ENCODE measurements around the gene PFKFB1. TPM values are rescaled to one million over a fixed set of nuclear protein-coding genes. Genes with fewer than 3 reads are reported as not detected.

Gene PFKFB1
- 0.15 and 0.19 TPM in 2 replicates for total RNA-seq (2014; rRNA removed; shearing (Covaris generic))

DNA sequence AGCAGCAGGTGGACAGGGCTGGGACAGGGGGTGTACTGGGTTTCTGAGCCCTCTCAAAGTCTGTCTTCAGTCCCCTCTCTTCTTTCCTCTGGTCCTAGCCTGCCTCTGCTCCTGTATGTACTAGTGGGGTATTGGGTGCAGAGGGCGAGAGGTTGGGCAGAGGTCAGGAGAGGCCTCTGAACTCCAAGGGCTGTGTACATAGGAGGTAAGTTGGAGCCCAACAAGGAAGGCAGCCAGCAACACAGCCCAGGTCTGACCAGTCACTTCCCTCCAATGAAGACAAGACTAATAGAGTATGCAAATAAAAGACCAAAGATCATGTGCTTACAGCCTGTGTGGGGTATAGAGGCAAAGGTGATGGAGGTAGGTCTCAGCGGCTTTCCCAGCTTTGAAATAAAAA, at the start of gene PFKFB1:
Gene PFKFB1, minus strand, starts transcription at position 90 of the 400 bp plus-strand sequence. CDS start 181 bp downstream, outside the sequence.

DNA sequence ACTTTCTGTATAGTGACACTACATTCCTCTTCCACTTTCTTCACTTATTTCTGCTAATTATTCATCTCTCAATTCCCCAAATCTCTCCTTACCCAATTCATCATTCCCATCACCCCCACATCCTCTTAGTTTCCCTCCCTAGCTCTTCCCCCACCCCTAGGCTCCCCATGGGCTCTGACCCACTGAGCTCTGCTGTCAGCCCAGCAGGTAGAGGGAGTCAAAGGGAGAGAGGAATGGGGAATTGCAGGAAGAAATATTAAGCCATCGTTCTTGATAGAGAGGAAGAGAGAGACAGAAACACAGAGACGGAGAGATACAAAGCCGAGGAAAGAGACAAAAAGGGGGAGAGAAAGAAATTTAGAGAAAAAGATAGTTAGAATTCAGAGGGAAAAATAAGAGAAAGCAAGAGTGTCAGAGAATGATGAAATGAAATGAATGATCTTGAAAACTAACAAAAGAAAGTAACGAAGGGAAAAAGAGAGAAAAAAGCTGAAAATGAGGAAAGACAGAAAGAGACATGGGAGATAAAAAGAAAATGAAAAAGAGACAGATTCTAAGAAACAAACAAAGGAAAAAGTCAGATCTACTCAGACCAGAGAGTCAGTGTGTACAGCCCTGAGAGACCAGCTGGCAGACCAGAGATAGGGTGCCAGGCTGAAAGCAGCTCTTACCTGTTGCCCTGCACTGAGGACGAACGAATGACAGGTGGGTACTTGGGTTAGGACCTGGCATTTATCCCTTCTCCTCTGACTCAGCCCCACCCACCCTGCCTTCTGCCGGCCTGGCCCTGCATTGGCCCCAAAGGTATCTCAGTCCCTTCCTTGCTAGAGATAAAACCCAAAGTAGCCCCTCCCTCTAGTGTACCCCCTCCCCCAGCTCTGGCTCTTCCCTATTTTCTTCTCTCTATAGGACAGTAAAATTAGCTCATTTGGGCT, 36.5 kb upstream of the PFKFB1 start, which contains the start of gene ALAS2:
Gene ALAS2, minus strand, starts transcription at position 707 of the 935 bp plus-strand sequence. CDS start 4,977 bp downstream, outside the sequence.

DNA sequence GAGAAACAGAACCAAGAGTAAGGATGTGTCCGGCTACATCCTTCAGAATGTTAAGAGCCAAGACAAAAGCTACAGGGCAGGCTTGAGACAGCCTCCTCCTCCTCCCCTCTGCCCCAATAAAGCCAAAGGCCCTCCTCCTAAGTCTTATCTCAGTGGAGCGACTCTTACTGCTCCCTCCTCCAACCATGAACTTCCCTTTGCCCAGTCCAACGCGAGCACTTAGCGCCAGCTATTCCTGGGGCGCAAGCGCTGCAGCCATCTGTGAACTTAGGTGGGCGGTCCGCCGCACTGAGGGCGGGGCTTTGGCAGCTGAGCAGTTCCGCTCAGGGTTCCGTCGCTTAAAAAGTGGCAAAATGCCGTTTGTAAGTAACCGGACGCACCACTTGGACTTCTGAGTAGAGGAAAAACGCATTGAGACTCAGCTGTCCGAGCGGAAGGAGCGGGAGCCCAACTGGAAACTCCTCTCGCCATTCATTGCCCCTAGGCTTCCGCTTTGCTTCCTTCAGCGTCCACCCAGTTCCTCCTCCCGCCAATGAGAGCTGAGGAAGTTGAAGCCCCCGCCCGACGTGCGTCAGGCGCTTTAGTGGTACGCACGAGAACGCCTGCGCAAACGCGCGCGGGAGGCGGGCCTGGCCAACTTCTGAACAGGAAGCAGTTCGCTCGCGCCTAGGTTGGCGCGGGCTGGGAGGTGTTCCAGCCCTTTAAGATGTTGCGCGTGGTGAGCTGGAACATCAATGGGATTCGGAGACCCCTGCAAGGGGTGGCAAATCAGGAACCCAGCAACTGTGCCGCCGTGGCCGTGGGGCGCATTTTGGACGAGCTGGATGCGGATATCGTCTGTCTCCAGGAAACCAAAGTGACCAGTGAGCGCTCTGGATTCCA, 6.0 kb upstream of the PFKFB1 start, which contains the start of gene APEX2:
Gene APEX2, plus strand, starts transcription at position 647 of the 882 bp plus-strand sequence. Its CDS starts 60 bp downstream, at position 707.

DNA sequence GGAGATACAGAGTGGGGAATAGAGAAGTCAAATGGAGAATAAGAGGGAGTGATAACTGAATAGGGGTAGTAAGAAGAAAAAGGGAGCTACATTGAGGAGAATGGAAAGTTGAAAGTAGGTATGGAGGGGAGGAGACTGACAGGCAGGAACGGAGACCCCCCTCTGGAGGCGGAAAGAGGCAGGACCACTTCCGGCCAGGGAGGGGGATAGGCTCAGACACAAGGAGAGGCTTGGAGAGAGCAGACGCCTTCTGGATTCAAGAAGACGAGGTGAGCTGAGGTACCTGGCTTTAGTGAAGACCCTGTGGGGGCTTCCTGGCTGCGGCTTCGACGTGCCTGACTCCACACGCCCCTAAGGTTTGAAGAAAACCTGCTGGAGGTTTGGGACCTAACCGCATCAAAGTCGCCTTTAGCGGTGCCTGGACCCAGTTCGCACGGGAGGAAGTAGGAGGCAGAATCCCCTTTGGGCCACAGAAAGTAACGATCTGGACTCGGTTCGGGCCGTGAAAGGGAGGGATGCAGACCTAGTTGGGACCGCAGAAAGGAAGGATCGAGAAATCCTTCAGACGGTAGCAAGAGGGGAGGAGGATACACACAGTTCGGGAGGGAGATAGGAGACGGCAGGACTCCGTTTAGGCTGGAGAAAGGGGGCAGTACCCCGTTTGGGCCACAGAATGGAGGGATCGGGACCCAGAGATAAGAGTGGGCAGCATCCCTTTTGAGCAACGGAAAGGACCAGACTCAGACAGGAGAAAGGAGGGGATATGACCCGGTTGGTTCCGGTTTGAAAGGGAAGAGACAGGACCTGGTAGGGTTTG, 73.2 kb downstream of the PFKFB1 start, which contains the start of gene TRO:
Gene TRO, plus strand, starts transcription at position 215 of the 817 bp plus-strand sequence. CDS start 1,423 bp downstream, outside the sequence.

Small RNA genes within 50 kb of the gene (small RNA-seq; reads per million reads assigned to genes)
- gene RF00614: not detected

Other genes with a start within 250 kb of the PFKFB1 start
- 1.7 and 2.8 TPM in 2 replicates for gene ITIH6, start 195.9 kb downstream of the PFKFB1 start, total RNA-seq (2014; rRNA removed; shearing (Covaris generic))
- 85.0 and 96.1 TPM in 2 replicates for gene MAGED2, start 186.4 kb downstream of the PFKFB1 start, total RNA-seq (2014; rRNA removed; shearing (Covaris generic))
- 2.0 and 3.3 TPM in 2 replicates for gene TRO, start 73.4 kb downstream of the PFKFB1 start, total RNA-seq (2014; rRNA removed; shearing (Covaris generic))
- 19.8 and 23.3 TPM in 2 replicates for gene APEX2, start 6.2 kb upstream of the PFKFB1 start, total RNA-seq (2014; rRNA removed; shearing (Covaris generic))
- gene ALAS2, start 36.8 kb upstream of the PFKFB1 start, total RNA-seq (2014; rRNA removed; shearing (Covaris generic)): not detected in 2 replicates
- 0.45 TPM in 1 of 2 replicates, not detected in the other for gene PAGE2B, start 80.8 kb upstream of the PFKFB1 start, total RNA-seq (2014; rRNA removed; shearing (Covaris generic))
- 116 and 139 TPM in 2 replicates for gene PAGE2, start 94.8 kb upstream of the PFKFB1 start, total RNA-seq (2014; rRNA removed; shearing (Covaris generic))
- 464 and 568 TPM in 2 replicates for gene PAGE5, start 226.2 kb upstream of the PFKFB1 start, total RNA-seq (2014; rRNA removed; shearing (Covaris generic))